ENCODE data around the gene SNX8.
"Not testable (repeated sequence)": the region's sequence is repeated elsewhere in the genome, so short reads cannot be mapped to it uniquely, and the experiment has no call there.

Gene SNX8

GRCh38 chr7:2336626-2337299 lies 22.5 kb upstream of the SNX8 start:
- Histone ChIP-seq H3K9ac (ENCODE audit: low read length) (no peak overlapping the region), H3K9me3 (ENCODE audit: insufficient read depth, low read length) (no peaks in the 10 kb centered on the region), H3K4me3 (ENCODE audit: low read length) (no peak overlapping the region), H3K27me3 (ENCODE audit: low read depth, low read length) (no peaks in the 10 kb centered on the region), H3K36me3 (replicated peaks; ENCODE audit: low read depth, low read length) (no peaks in the 10 kb centered on the region), H3K27ac (ENCODE audit: low read length) (no peak overlapping the region), H2AFZ (ENCODE audit: low read depth, low read length) (no peak overlapping the region), H3K4me2 (ENCODE audit: low read length) (no peak overlapping the region), H3K79me2 (ENCODE audit: low read length) (no peaks in the 10 kb centered on the region), H3K4me1 (ENCODE audit: low read length) (no peaks in the 10 kb centered on the region), H4K20me1 (ENCODE audit: insufficient read depth, low read length) (no peaks in the 10 kb centered on the region)
- TF ChIP-seq EZH2phosphoT487 (IDR thresholded peaks at IDR 0.05; ENCODE audit: low read depth) (no peak), CTCF (IDR thresholded peaks at IDR 0.05; ENCODE audit: low read depth, low read length) (no peak)

- not testable (repeated sequence) for H3K27ac ChIP-seq (ENCODE audit: low read length); H3K36me3 ChIP-seq (replicated peaks; ENCODE audit: low read depth, low read length); H3K27me3 ChIP-seq (ENCODE audit: low read depth, low read length); H4K20me1 ChIP-seq (ENCODE audit: insufficient read depth, low read length); H3K4me3 ChIP-seq (ENCODE audit: low read length); H2AFZ ChIP-seq (ENCODE audit: low read depth, low read length); H3K79me2 ChIP-seq (ENCODE audit: low read length); H3K9ac ChIP-seq (ENCODE audit: low read length); H3K9me3 ChIP-seq (ENCODE audit: insufficient read depth, low read length); H3K4me1 ChIP-seq (ENCODE audit: low read length); H3K4me2 ChIP-seq (ENCODE audit: low read length)
Measured at GRCh38 chr7:2332606-2333231, 18.5 kb upstream of the SNX8 start.

GRCh38 chr7:2331707-2332106 lies 17.5 kb upstream of the SNX8 start:
- Histone ChIP-seq H4K20me1 (ENCODE audit: insufficient read depth, low read length) (no peaks in the 10 kb centered on the region), H3K4me2 (ENCODE audit: low read length) (no peak overlapping the region), H2AFZ (ENCODE audit: low read depth, low read length) (no peak overlapping the region), H3K36me3 (replicated peaks; ENCODE audit: low read depth, low read length) (no peaks in the 10 kb centered on the region), H3K4me1 (ENCODE audit: low read length) (no peaks in the 10 kb centered on the region), H3K27me3 (ENCODE audit: low read depth, low read length) (no peaks in the 10 kb centered on the region), H3K79me2 (ENCODE audit: low read length) (no peaks in the 10 kb centered on the region), H3K9me3 (ENCODE audit: insufficient read depth, low read length) (no peaks in the 10 kb centered on the region), H3K9ac (ENCODE audit: low read length) (no peak overlapping the region), H3K4me3 (ENCODE audit: low read length) (no peak overlapping the region), H3K27ac (ENCODE audit: low read length) (no peak overlapping the region)
- TF ChIP-seq CTCF (IDR thresholded peaks at IDR 0.05; ENCODE audit: low read depth, low read length) (no peak), EZH2phosphoT487 (IDR thresholded peaks at IDR 0.05; ENCODE audit: low read depth) (no peak)

GRCh38 chr7:2330493-2330892 lies 16.3 kb upstream of the SNX8 start:
- no peaks in the 10 kb centered on the region for H3K79me2 ChIP-seq (ENCODE audit: low read length)
- no peaks in the 10 kb centered on the region for H3K36me3 ChIP-seq (replicated peaks; ENCODE audit: low read depth, low read length)
- H3K4me1 ChIP-seq (ENCODE audit: low read length) = no peaks in the 10 kb centered on the region
- H4K20me1 ChIP-seq (ENCODE audit: insufficient read depth, low read length) = no peaks in the 10 kb centered on the region
- TF ChIP-seq EZH2phosphoT487 (IDR thresholded peaks at IDR 0.05; ENCODE audit: low read depth) = no peak
- TF ChIP-seq CTCF (IDR thresholded peaks at IDR 0.05; ENCODE audit: low read depth, low read length) = no peak
- H3K4me2 ChIP-seq (ENCODE audit: low read length) = no peak overlapping the region
- no peak overlapping the region for H3K27ac ChIP-seq (ENCODE audit: low read length)
- no peak overlapping the region for H3K9ac ChIP-seq (ENCODE audit: low read length)
- H2AFZ ChIP-seq (ENCODE audit: low read depth, low read length) = no peak overlapping the region
- H3K4me3 ChIP-seq (ENCODE audit: low read length) = no peak overlapping the region
- H3K9me3 ChIP-seq (ENCODE audit: insufficient read depth, low read length) = no peaks in the 10 kb centered on the region
- H3K27me3 ChIP-seq (ENCODE audit: low read depth, low read length) = no peaks in the 10 kb centered on the region
